ENCODE measurements around the gene PRPF4. TPM values are rescaled to one million over a fixed set of nuclear protein-coding genes. Genes with fewer than 3 reads are reported as not detected.

Gene PRPF4
- 26.6 and 27.1 TPM in 2 replicates for total RNA-seq

GRCh38 chr9:113275157-113276131 is at the start of gene PRPF4, which contains the start of gene CDC26:
TSS of gene PRPF4 (plus strand) at chr9:113275658. CDS start at chr9:113275744, 86 bp downstream.
TSS of gene CDC26 (minus strand) at chr9:113275572. CDS start at chr9:113272507, 3,065 bp downstream.

GRCh38 chr9:113302792-113303418 is 27.4 kb downstream of the PRPF4 start, which contains the start of gene RNF183:
TSS of gene RNF183 (minus strand) at chr9:113303376. CDS start at chr9:113298184, 5,192 bp downstream.

GRCh38 chr9:113340011-113340699 is 64.7 kb downstream of the PRPF4 start, which contains the start of gene WDR31:
TSS of gene WDR31 (minus strand) at chr9:113340275. CDS start at chr9:113332022, 8,253 bp downstream.

Other genes starting within 250 kb of the PRPF4 start
- gene ZFP37, start 218.9 kb upstream of the PRPF4 start, total RNA-seq, result 0.63 and 1.4 TPM in 2 replicates
- gene SLC31A2, start 124.7 kb upstream of the PRPF4 start, total RNA-seq, result 4.3 and 5.0 TPM in 2 replicates
- 15.6 and 19.1 TPM in 2 replicates for gene FKBP15, start 54.4 kb upstream of the PRPF4 start, total RNA-seq
- gene SLC31A1, start 54.1 kb upstream of the PRPF4 start, total RNA-seq, result 12.0 and 16.8 TPM in 2 replicates
- gene CDC26, start 86 bp upstream of the PRPF4 start, total RNA-seq, result 45.0 and 53.3 TPM in 2 replicates
- not detected in 2 replicates for gene RNF183, start 27.7 kb downstream of the PRPF4 start, total RNA-seq
- 0.54 and 0.75 TPM in 2 replicates for gene WDR31, start 64.6 kb downstream of the PRPF4 start, total RNA-seq
- gene BSPRY, start 73.9 kb downstream of the PRPF4 start, total RNA-seq, result not detected in 2 replicates
- 4.9 TPM in 2 replicates for gene HDHD3, start 101.3 kb downstream of the PRPF4 start, total RNA-seq
- gene ALAD, start 125.6 kb downstream of the PRPF4 start, total RNA-seq, result 14.1 and 21.0 TPM in 2 replicates
- gene POLE3, start 135.0 kb downstream of the PRPF4 start, total RNA-seq, result 40.4 and 55.8 TPM in 2 replicates
- 0.09 and 0.36 TPM in 2 replicates for gene C9orf43, start 135.1 kb downstream of the PRPF4 start, total RNA-seq
- gene RGS3, start 188.1 kb downstream of the PRPF4 start, total RNA-seq, result 299 and 327 TPM in 2 replicates

All from endothelial cell of coronary artery (primary cell).